CD4-positive, alpha-beta T cell treated with Interleukin-15 for 1 hour (primary cell): ENCODE measurements around the gene GRIN2D.
A peak's percentile ranks its signal among the peaks of the same experiment; 100 is the strongest.
"Not testable (repeated sequence)": the region's sequence is repeated elsewhere in the genome, so short reads cannot be mapped to it uniquely, and the experiment has no call there.

ENCODE experiments used
- DNase-seq: peaks from one replicate; pipeline ENCODE4 v3.0.0-alpha.2; 2020

Gene GRIN2D

GRCh38 chr19:48372904-48373303 is 20.6 kb upstream of the GRIN2D start:
- no peak for DNase-seq

- DNase-seq, result no peak
Measured at GRCh38 chr19:48373567-48373966, 19.9 kb upstream of the GRIN2D start.

GRCh38 chr19:48378194-48378570 is 15.3 kb upstream of the GRIN2D start:
- no peak for DNase-seq

DNA sequence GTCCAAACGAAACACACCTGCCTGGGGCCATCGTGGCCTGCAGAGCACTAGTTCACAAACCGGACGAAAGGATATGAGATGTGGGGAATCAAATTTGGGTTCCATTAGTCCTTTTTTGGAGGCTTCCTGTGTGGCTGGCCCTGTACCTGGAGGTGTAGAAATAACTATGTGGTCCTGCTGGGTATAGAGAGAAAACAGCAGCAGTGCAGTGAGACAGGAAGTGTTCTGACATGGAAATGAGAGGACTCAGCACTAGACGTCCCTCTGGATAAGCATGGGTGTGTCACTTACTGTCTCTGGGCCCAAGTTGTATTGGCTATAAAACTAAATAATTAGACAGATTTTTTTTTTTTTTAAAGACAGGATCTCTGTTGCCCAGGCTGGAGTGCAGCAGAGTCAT is 14.4 kb upstream of the GRIN2D start:
- DNase-seq, result no peak

DNA sequence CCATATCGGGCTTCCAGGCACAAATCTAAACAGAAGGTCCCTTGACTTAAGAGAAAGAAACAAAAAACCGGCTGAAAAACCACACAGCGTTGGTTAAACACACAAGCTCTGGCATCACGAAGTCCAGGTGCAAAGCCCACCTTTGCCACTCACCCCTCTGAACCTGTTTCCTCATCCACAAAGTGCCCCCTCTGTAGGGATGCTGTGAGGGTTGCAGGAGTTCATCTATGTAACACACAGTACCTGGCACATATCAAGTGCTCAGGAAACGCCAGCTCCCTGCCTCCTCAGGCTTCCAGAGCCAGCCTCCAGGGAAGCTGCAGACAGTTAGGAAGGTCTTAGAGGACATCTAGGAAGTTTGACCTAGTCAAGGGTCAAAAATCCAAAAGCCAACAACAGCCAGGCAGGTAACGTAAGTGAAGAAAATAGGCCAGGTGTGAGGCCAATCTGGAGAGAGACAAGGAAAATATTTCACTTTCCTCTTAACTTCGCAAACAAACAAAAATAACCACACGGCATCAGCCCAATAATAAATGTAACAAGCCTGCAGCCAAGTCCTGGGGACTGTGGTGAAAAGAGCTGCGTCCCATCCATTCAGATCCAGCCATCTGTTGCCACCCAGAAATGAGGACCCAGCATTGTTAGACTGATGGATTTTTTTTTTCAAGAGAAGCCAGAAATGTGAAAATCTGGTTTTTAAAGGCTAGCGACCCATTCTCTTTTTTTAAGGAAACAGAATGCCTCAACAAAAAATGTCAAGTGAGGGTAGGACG is 12.1 kb upstream of the GRIN2D start:
- no peak for DNase-seq

GRCh38 chr19:48382286-48382685 is 11.2 kb upstream of the GRIN2D start:
- no peak for DNase-seq

GRCh38 chr19:48385461-48386087 is 7.9 kb upstream of the GRIN2D start:
- no peak for DNase-seq

DNA sequence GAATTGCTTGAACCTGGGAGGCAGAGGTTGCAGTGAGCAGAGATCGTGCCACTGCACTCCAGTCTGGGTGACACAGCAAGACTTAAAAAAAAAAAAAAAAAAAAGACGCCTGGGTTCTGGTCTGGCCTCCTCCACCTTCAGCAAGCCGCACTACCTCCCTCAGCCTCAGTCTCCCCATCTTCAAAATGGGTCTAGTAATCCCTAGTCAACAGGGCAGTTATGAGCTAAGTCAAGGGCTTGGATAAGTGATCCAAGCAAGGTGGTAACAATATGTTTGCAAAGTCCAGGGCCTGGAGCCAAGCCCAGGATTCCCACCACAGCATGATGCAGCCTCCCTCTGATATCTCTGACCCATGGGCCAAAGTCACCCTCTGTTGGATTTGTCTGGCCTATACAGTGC is 6.5 kb upstream of the GRIN2D start:
- DNase-seq, result no peak

DNA sequence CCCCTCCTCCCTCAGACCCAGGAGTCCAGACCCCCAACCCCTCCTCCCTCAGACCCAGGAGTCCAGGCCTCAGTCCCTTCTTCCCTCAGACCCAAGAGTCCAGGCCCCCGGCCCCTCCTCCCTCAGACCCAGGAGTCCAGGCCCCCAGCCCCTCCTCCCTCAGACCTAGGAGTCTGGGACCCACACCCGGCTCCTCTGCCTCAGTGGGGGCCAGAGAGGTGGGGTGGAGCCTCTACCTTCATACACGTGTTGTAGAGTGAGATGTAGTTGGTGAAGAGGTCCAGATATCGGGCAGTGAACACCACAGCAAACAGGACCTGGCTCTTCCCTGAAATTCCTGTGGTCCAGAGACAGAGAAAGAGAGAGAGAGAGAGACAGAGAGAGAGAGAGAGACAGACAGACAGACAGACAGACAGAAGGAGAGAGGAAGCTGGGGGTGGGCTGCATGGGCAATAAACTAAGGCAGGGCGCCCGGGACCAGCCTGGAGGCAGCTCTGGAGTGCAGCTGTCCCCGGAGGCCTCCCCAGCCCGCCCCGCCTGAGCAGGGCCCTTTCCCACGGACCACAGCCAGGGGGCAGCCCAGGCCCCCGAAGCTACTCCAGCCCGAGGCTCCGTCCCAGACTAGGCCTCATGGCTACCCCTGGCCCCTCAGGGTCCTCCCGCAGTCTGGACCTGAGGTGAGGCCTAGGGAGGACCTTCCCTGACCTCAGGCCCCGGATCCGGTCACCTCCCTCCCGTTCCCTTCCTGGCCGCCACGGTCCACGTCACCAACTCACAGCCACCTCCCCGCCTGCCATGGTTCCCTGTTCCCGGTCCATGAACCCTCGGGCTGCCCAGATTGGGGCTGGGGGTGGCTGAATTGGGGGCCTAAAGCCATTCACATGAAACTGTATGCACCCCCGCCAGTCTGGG is 3.0 kb upstream of the GRIN2D start:
- DNase-seq, result peak; percentile 65

DNA sequence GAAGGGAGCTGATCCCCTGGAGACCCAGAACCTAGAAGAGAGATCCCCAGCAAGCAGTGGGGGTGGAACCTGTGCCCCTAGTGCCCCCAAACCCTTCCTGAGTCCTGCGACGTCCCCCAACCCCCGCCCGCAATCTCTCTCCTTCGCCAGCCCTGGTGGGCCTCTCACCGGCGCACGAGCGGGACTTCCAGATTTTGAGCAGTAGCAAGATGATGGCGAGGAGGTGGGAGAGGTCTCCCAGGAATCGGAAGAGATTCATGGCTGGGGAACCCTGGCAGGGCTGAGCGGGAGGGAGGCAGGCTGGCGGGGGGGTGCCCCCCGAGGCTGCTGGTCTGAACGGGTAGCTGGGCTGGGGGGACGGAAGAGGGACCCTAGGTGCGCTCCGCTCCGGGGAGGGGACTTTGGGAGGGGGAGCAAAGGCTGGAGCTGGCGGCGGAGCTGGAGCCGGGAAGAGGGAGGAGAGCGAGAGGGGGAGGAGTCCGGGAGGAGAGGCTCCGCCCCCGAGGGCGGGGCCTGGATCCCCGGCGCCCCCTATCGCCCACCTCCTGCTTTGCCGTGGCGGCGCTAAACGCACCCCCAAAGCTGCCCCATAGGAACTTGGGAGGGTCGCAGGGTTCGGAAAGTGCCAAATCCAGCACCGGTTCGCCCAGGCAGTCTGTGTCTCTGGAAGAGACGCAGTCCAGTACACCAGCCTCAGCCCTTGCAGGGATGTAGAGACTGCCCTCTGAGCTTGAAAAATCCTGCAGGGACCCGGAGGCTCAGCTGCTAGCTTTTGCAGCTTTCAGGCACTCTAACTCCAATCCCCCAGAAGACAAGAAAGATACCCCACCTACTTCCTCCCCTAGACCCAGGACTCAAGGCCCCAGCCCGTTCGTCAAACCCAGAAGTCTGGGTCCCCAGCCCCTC is 2.1 kb upstream of the GRIN2D start, which contains the start of gene KDELR1:
Gene KDELR1 (minus strand): TSS at position 452 of the 906 bp plus-strand sequence. CDS start 193 bp downstream, at position 259.
- DNase-seq, result peak; percentile 63

DNA sequence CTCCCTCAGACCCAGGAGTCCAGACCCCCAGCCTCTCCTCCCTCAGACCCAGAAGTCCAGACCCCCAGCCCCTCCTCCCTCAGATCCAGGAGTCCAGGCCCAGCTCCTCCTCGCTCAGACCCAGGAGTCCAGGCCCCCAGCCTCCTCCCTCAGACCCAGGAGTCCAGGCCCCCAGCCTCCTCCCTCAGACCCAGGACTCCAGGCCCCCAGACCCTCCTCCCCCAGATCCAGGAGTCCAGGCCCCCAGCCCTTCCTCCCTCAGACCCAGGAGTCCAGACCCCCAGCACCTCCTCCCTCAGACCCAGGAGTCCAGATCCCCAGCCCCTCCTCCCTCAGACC is 1.5 kb upstream of the GRIN2D start:
- DNase-seq, result not testable (repeated sequence)

DNA sequence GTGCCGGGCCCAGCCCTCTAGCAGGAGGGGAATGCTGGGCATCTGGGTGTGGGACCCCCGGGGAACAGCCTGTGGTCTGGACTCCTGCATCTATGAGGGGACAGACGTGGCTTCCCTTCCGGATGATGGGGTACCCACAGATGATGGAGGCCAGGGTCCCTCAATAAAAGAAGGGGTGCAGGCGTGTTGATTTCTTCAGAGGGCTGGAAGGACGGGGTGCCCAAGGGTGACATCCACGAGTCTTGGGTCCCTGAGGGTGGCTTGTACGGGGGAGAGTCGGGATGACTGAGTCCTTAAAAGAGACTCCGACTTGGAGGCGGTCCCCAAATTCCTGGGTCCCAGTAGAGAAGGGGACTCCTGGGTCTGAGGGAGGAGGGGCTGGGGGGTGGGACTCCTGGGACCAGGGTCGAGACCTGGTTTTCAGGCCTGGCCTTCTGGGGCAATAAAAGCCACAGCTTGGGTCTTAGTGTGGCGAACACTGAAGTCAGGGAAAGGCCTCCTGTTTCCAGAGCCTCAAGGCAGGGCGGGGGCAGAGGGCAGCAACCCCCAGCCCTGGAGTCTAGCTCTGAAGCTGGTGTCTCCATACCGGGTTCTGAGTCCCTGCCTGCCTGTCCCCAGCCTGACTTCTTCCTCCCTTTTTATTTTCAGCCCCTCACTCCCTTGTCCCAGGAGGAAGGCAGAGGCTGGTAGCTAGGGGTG is 459 bp upstream of the GRIN2D start:
- DNase-seq, result no peak

- DNase-seq, result no peak
Measured at GRCh38 chr19:48394331-48395169, 1.1 kb downstream of the GRIN2D start.

- DNase-seq, result no peak
Measured at GRCh38 chr19:48395170-48395455, 1.6 kb downstream of the GRIN2D start.

GRCh38 chr19:48395499-48395898 is 2.0 kb downstream of the GRIN2D start:
- no peak for DNase-seq

GRCh38 chr19:48396016-48396823 is 2.8 kb downstream of the GRIN2D start:
- DNase-seq, result no peak

DNA sequence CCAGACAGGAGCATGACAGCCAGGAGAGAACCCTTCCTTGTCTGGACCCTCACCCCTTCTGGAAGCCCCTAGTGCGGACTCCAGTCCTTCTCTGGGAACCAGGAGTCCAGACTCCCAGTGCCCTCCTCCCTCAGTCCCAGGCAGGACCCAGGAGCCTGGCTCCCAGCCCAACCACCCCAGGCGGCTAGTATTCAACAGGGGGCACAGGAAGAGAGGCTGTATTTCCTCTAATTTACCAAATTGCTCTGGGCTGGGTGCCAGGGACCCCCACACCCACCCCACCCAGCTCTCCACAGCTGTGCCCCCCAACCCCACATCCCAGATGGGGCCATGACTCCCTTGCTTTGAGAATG is 3.3 kb downstream of the GRIN2D start:
- DNase-seq, result no peak

GRCh38 chr19:48397263-48398101 is 4.0 kb downstream of the GRIN2D start:
- no peak for DNase-seq

- DNase-seq, result no peak
Measured at GRCh38 chr19:48398102-48398374, 4.6 kb downstream of the GRIN2D start.
